HG03575 (cell line): Measurements from ENCODE around the gene MAPKBP1.

ENCODE experiments used
- ATAC-seq: cut with Tn5 transposase; IDR thresholded peaks from one replicate; pipeline ENCODE4 v1.9.1; 2021; ENCODE audit not compliant: unreplicated experiment, insufficient number of reproducible peaks, low FRiP score; ENCODE audit errors: extremely low read depth

Gene MAPKBP1

DNA sequence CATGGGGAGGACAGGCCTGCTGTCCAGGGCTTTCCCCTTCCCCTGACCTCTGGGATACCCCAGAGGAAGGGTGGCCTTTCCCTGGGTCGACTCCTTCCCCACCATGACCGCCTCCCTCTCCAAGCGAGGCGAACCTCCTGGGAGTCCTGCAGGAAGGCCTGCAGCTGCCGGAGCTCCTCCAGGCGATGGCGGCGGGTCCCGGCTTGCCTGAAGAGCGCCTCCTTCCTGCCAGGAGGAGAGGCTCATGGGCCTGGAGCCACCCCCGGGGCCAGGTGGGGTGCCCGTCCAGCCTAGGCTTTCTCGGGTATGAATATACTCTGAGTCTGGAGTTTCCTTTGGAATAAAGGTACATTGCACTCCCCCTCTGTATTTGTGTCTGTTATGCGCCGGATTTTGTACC is 84.5 kb downstream of the MAPKBP1 start:
- ATAC-seq: no peak

DNA sequence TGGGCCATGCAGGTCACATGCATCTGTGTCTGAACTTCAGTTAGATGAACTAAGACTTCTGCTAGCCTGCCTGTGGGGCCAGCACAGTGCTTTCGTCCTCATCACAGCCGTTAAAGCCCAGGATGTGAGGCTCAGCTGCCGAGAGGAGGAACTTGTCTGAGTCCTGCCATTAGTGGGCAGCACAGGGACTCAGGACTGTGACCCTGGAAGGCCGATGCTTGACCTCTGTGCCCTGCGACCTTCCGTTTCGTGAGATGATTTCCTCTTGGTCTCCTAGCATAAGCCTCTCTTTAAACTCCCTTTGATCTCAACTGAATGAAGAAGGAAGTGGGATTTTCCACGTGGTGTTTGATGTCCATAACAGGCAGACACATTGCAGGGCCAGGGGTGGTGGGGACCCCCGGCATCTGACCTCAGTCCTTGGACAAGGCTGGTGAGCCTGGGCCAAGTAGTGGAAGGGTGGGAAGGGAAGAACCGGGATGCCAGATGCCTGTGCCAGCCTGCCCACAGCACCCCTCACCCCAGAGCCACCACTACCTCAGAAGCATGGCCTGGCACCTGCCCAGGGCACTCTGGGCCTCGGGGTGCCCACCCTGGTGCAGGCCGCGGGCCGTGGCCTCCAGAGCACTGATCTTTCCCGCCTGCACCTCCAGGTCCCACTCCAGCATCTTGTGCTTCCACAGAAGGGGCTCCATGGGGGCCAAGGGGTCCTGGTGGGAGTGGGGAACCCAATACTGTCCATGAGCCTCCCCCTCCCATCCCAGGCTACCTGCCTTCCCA is 86.0 kb downstream of the MAPKBP1 start:
- no peak for ATAC-seq

DNA sequence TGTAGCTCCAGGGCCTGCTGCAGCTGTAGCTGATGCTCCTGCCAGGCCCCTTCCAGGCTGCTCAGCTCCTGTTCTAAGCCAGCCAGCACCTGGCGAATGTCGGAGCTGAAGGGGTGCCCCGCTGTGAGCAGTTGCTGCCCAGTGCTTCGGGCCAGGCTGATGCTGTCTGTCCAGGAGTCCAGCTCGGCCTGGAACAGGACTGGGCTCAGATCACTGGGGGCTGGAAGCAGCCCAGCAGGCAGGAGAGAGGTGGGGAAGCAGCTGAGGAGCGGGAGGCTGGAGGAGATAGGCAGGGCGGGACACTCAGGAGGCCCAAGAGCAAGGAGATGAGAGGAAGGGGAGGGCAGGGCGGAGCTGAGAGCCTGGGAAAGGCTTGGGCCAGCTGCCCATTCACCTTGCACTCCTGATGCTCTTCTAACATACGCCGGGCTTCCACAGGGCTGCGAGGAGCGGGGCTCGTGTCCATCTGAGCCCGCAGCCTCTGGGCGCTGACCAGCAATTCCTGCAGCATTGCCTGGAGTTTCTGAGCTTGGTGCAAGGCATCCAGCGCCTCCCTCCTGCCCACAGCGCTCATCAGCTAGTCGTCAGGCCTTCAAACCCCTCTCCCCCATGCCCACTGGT is 87.6 kb downstream of the MAPKBP1 start:
- no peak for ATAC-seq

- no peak for ATAC-seq
Observed at GRCh38 chr15:41862515-41863116, 88.3 kb downstream of the MAPKBP1 start.

DNA sequence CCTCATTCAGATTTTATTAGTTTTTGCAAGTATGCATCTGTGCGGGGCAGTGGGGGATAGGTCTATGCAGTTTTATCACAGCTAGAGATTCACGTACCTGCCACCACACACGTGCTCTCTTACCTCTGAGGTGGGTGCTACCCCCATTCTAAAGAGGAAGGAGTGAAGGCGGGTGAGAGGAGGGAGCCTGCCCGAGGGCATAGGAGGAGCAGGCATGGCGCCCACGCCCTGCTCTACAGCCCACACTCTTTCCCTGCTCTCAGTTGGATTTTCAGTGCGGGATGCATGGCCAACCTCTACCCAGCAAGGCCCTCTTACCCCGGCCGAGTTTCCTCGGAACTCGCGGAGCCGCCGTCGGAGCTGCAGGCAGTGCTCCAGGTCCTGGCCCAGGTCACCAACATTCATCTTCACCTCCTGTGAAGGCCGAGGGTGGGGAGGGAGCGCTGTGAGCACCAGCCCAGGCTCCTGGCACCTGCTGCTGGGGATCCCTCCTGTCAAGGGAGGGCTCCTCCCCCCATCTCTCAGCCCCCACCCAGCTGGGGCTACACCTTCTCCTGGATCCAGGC is 91.3 kb downstream of the MAPKBP1 start:
- no peak for ATAC-seq

- ATAC-seq: no peak
Observed at GRCh38 chr15:41866263-41866703, 92.0 kb downstream of the MAPKBP1 start.

DNA sequence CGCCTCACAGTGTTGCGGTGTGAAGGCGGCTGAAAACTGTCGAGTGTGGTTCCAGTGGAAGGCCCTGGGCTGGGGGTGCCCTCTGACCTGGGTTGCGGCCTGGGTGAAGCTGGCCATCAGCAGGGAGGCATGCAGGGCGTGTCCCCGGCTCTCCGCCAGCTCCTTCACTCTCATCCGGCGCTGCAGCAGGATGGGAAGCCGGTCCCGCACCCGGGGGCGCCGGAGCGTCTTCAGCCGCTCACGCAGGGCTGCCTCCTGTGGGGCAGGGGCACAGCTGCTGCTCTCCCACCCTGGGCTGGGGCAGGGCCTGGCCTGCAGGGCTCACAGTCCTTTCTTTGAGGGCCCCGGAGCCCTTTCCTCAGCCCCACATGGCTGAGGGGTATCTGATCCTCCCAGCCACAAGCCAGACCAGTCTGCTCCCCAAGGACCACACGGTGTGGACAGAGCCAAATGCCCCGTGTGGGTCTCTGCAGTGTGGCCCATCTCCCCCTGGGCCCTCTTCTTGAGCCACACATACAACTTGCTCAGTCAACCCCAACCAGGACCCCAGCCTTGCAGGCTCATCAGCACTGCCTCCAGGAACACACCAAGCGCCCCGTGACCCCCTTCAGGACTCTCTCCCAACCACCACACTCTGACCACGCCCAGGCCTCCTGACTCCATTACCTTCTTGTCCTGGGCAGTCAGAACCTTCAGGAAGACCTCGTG is 92.7 kb downstream of the MAPKBP1 start:
- no peak for ATAC-seq

DNA sequence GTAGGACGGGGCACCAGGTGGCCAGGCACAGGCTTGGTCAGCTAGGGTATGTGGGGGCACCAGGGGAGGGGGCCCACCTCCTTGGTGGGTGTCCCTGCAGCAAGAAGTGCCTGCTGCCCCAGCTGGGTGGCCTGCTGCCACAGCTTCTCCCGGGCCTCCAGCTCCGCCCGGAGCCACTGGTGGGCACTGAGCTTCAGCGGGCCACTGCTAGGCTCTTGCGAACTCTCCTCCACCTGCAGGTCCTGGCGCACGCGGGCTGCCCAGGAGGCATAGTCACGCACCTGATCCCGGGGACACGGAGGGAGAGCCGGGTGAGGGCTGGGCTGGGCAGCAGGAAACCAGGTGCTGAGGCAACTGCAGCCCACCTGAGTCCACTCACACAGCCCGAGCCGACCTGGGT is 94.0 kb downstream of the MAPKBP1 start:
- no peak for ATAC-seq

DNA sequence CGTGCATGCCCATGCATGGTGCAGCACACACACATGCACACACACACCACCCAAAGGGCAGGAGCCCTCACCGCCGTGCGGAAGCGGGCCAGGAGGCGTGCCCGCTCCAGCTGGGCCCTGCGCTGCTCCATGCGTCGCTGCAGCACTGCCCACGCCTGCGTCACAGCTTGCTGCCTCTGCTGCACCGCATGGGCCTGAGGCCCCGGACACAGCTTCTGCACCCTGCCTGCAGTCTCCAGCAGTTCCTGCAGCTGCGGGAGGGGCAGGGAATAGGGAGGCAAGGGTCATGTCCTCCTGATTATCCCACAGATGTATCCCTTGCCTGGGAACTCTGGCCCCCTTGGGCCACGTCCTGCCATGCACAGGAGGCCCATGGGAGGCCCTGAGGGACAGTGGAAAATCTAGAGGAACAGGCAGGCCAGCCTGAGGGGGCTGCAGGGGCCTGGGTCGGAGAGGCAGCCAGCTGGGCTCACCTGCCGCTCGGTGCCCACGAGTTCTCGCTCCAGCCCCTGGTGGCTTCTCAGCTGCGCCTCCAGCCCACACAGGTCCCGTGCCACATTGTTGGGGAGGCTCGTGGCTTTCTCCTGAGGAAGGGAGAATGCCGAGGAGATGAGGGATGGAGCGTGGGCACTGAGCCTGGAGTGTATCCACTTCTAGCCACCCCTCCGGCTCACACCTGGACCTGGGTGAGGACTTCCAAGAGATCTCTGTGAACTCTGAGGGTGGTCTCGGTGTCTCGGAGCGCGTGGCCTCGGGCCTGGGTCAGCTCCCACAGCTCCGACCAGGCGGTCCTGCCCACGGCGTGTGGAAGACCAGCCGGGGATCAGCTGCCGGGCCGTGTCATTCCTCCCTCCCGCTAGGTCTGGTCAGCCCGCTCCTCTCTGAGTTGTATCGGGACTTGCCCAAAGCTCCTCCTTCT is 95.7 kb downstream of the MAPKBP1 start:
- no peak for ATAC-seq

- ATAC-seq: no peak
Observed at GRCh38 chr15:41870689-41871081, 96.4 kb downstream of the MAPKBP1 start.

DNA sequence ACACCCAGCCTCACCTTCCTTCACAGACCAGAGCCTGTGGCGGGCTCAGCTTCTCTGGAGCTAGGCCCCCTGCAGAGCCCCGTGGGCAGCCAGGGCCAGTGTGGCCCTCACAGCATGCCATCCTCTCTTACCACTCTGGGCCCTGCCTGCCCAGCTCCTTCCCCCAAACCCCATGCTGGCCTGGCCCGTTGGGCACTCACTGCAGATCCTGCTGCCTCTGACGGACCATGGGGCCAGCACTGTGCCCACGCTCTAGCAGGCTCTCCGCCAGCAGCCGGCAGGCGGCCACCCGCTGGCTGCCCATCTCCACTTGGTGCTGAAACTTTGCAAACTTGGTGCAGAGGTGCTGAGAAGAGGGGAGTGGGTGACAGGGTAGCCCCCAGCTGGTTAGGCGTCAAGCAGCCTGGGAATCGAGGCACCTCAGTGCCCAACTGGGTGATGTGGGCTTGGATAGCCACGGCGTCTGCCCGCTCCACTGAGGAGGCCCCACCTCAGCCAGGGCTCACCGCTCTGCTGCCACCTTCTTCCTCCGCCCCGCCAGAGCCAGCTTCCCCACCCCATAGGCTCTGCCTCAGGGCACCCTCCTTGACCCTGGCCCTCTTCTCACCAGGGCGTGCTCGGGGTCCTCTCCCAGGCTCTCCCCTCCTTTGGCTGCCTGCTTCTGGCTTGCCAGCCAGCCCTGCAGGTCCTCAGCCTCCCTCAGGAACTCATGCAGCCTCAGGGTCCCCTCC is 97.1 kb downstream of the MAPKBP1 start:
- ATAC-seq: no peak

DNA sequence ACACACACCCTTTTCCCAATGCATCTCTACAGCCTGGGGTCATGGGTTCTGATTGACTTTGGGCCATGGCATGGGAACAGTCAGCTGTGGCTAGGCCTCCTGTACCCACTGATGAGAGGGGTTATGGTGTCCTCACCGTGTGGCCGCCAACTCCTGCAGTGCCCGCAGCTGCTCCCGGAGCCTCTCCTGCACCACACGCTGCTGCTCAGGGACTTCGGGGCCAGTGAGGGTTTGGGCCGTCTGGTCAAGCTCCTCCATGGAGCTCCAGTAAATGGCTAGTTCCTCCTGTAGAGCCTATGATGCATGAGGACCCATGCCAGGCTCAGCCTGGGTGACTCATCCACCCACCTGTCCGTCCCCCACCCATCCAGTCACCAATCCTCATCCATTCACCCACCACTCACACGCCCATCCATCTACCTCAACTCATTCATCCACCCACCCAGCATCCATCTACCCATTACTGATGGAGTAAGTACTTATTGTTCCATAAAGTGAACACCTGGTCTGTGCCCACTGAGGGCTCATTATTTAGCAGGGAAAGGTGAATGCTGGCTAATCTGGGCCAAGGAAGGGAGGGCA is 98.0 kb downstream of the MAPKBP1 start:
- ATAC-seq: no peak

GRCh38 chr15:41873711-41874110 is 99.4 kb downstream of the MAPKBP1 start:
- ATAC-seq: no peak

GRCh38 chr15:41874736-41875135 is 100.5 kb downstream of the MAPKBP1 start:
- no peak for ATAC-seq

DNA sequence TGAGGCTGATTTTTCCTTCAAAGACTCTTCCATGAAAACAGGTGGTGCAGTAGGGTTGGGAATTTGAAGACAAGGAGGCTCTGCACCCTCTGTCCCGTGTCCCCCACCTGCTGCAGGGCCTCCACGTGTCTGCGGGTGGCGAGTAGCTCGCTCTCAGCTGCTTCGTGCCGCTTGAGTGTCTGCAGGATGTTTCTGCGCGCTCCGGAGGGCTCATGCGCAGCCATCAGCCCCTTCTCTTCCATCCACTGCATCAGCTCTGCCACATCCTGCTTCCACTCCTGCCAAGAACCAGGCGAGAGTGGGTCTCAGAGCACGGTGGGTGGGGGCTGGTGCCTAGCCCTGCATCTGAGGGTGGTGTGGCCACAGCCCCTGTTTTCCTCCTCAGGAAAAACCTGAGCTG is 101.7 kb downstream of the MAPKBP1 start:
- no peak for ATAC-seq

GRCh38 chr15:41876689-41877088 is 102.4 kb downstream of the MAPKBP1 start:
- ATAC-seq: no peak
